T-cell (primary cell): ENCODE measurements around the gene FYB1. TPM values are rescaled to one million over a fixed set of nuclear protein-coding genes. Genes with fewer than 3 reads are reported as not detected.

ENCODE experiments used
- ATAC-seq, 4 experiments: fragments of 200-7000 bp in 3 of 4; fragments of 150-1000 bp in 1 of 4; cut with Tn5 transposase; replicated peaks in 1 of 4; 1 replicate in 3 of 4; 2 replicates in 1 of 4; pipeline ENCODE4 v1.10.0; 2021; ENCODE audit warnings: moderate library complexity in 3 of 4, mild to moderate bottlenecking in 2 of 4, moderate number of reproducible peaks in 1 of 4
- CTCF ChIA-PET, 2 donors: fragments of 300-600 bp; sonication (Branson Sonifier 250); formaldehyde crosslinking; loops; one replicate each; lab custom pipeline; 2022; ENCODE audit warnings: antibody characterized with exemption in 2 of 2; lab: Charles Lee
- POLR2A ChIA-PET, 2 donors: fragments of 300-600 bp; sonication (Branson Sonifier 250); formaldehyde crosslinking; loops; one replicate each; lab custom pipeline; 2022; ENCODE audit warnings: antibody characterized with exemption in 2 of 2; lab: Charles Lee
- DNase-seq, 35 experiments: peaks; one replicate each; pipeline versions ENCODE4 v3.0.0 to v3.0.0-alpha.2; 2013 to 2023
- H3K27ac ChIP-seq: one replicate; pipeline ENCODE4 v1.5.1; 2013; ENCODE audit warnings: low read length
- H3K27me3 ChIP-seq, 2 experiments: replicated peaks in 1 of 2; 1 replicate in 1 of 2; 2 replicates in 1 of 2; pipeline versions ENCODE4 v1.6.1 to v1.7.0; 2013; ENCODE audit warnings: low read length in 1 of 2, mixed read lengths in 1 of 2; ENCODE audit not compliant: control insufficient read depth in 2 of 2, insufficient read depth in 2 of 2; ENCODE audit errors: extremely low read depth in 1 of 2
- H3K36me3 ChIP-seq, 2 donors: 1 replicate in 1 of 2; 2 replicates in 1 of 2; pipeline versions ENCODE4 v1.6.1 to v1.7.0; 2013; ENCODE audit warnings: low read length in 1 of 2; ENCODE audit not compliant: control insufficient read depth in 2 of 2, insufficient read depth in 1 of 2; ENCODE audit errors: extremely low read depth in 1 of 2
- H3K4me1 ChIP-seq, 2 experiments: 1 replicate in 1 of 2; 2 replicates in 1 of 2; pipeline versions ENCODE4 v1.6.1 to v1.7.0; 2013; ENCODE audit warnings: low read length in 2 of 2, mixed read lengths in 1 of 2; ENCODE audit not compliant: insufficient read depth in 2 of 2, control insufficient read depth in 1 of 2; ENCODE audit errors: extremely low read depth in 1 of 2
- H3K4me3 ChIP-seq, 2 donors: 1 replicate in 1 of 2; 2 replicates in 1 of 2; pipeline versions ENCODE4 v1.5.1 to v1.7.0; 2013; ENCODE audit warnings: mild to moderate bottlenecking in 2 of 2, low read length in 1 of 2, moderate library complexity in 1 of 2; ENCODE audit not compliant: control insufficient read depth in 1 of 2; ENCODE audit errors: extremely low read depth in 1 of 2
- H3K9me3 ChIP-seq: 2 replicates; pipeline ENCODE4 v1.7.0; 2013
- H3K27ac Mint-ChIP-seq, 2 donors: one replicate each; pipeline ENCODE4 v1.8.0; 2020 to 2021; ENCODE audit warnings: mild to moderate bottlenecking in 2 of 2, mixed read lengths in 2 of 2
- H3K27me3 Mint-ChIP-seq, 2 donors: one replicate each; pipeline ENCODE4 v1.8.0; 2021 to 2022; ENCODE audit warnings: mixed read lengths in 2 of 2
- H3K36me3 Mint-ChIP-seq: one replicate; pipeline ENCODE4 v1.8.0; 2021; ENCODE audit warnings: mixed read lengths
- H3K4me1 Mint-ChIP-seq, 3 donors: one replicate each; pipeline ENCODE4 v1.8.0; 2020 to 2022; ENCODE audit warnings: mixed read lengths in 3 of 3, mild to moderate bottlenecking in 1 of 3
- H3K4me3 Mint-ChIP-seq, 3 donors: one replicate each; pipeline ENCODE4 v1.8.0; 2020 to 2022; ENCODE audit warnings: mild to moderate bottlenecking in 3 of 3, mixed read lengths in 3 of 3, moderate library complexity in 3 of 3
- H3K9me3 Mint-ChIP-seq, 3 donors: one replicate each; pipeline ENCODE4 v1.8.0; 2020 to 2022; ENCODE audit warnings: mixed read lengths in 3 of 3
- WGBS: methylation state at CpG from one replicate; pipeline ENCODE4 v1.1.5; 2013; ENCODE audit warnings: missing lambda C conversion rate; ENCODE audit not compliant: insufficient coverage; 5-methylcytosine and 5-hydroxymethylcytosine counted together
- total RNA-seq, 35 experiments: library from RNA in 6 of 35; stranded (reverse) in 6 of 35; fragments of 120-200 nt in 1 of 35; gene quantifications; one replicate each; pipeline versions ENCODE4 v1.2.1 to v1.2.4 and lab custom pipeline; 2013 to 2026

Gene FYB1
- total RNA-seq, 5 donors from 2014 or later (not counting 1 experiment from before 2014, with no cell fraction given): 372 to 769 (median 428) TPM

DNA sequence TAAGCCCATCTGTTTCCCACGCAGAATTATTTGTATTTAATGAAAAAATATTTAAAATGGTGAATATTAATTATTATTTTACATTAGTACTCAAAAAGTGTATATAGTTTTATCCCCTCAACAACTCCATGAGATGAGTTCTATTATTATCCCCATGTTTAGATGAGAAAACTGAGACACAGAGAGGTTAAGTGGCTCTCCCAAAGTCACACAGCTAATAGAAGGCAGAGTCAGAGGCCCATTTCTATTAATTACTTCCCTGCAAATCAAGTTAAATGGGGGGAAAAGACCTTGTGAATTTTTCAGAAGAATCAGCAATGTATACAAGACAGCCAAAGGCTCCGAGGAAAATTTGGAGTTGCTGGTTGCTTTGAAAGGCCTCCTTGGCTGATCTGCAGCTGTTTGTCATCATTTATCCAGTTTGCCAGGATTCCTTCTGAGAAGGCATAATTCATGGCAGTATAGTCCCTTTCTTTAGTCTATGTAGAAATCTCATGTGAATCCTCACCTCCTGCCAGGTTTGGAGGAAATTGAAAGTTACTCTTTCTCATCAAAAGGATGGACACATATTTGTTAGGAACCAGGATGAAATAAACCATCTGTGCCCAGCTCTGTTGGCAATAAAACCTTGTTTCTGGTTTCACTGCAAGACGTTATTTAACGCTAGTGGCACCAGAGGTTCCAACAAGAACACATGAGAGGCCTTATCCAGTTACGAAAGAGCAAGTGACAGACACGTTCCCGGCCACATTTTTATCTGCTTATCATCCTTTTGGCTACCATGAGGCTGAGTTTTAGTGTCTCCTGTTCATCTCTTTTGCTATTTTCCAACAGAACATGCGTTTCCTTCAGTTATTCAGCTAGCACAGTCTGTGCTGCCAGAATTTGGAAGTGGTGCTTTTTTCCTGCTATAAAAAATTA, 621 bp downstream of the FYB1 start:
- Histone ChIP-seq H3K4me3 (no peak overlapping the region), H3K36me3 (no peaks in the 10 kb centered on the region), H3K27ac (peak overlapping the region; percentile 87), H3K27me3 (no peaks in the 10 kb centered on the region), H3K4me1 (peaks cover 37 to 55% of the 10 kb centered on the region in 2 experiments), H3K9me3 (no peaks in the 10 kb centered on the region)
- no peaks in the 10 kb centered on the region for H3K27me3 Mint-ChIP-seq
- DNase-seq (peak in 1 of 35 experiments; percentile 9), ATAC-seq (no peak)
- POLR2A ChIA-PET: interaction anchor here (0.6 to 2.0 kb wide), 6 partner anchors 26 to 66 kb away, joined by 3 to 6 read pairs (median 4); no protein-coding TSS in a partner anchor
- peaks cover 66 to 71% (median 70%) of the 10 kb centered on the region in 3 donors for H3K4me1 Mint-ChIP-seq
- H3K36me3 Mint-ChIP-seq: no peaks in the 10 kb centered on the region
- peak overlapping the region; percentile 65 to 82 (median 72) for H3K4me3 Mint-ChIP-seq
- peak overlapping the region; percentile 93 to 98 for H3K27ac Mint-ChIP-seq
- H3K9me3 Mint-ChIP-seq: no peaks in the 10 kb centered on the region
- CTCF ChIA-PET: interaction anchor here (0.5 to 4.9 kb wide), 33 partner anchors 8 to 329 kb away, joined by 3 to 84 read pairs (median 10); no protein-coding TSS in a partner anchor
- 86% methylated on average over 6 of the region's 8 CpGs for WGBS

DNA sequence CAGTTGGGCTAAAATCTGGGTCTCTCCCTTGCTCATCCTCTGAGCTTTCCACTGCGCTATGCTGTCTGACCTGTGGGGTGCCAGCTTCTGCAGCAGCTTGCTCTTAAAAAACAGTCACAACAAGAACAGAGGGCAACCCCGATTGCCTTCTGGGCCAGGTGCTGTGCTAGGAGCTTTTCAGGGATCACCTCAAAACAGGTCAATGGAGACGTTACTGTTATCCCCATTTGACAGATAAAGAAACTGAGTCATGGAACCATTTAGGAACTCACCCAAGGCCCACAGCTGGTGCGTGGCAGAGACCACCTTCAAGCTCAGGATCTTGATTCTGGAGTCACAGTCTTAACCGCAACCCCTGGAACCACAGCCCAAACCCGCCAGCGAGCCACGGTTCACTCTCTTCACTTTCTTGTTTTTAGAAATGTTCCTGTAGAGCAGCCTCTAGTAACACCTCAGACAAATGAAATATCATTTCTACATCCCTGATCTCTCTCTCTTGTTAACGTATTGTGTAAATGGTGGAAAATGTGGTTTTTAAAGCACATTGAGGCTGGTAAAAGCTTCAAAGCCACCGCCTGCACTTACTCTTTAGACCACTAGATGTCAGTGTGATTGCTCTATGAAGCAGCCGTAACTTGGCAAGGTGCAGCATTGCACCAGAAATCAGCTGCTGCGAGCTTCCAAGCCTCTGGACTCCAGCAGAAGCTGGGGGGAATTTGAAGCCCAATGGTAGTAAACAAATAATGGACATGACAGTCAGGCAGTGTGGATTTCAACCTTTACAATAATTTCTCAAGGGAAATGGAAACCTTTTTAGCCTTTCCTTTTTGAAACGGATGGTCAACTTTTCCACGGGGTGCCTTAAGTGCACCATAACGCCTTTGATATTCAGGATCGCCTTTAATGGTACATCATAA, 1.7 kb downstream of the FYB1 start:
- ChIA-PET CTCF (interaction anchor here (0.5 to 4.9 kb wide), 53 partner anchors 9 to 331 kb away, joined by 3 to 84 read pairs (median 6); partner anchors contain the start of gene DAB2 (in 1 of the 2)), POLR2A (interaction anchor here (0.6 to 2.0 kb wide), 15 partner anchors 11 to 146 kb away, joined by 3 to 9 read pairs (median 4); no protein-coding TSS in a partner anchor)
- WGBS: 13% methylated on average over 4 of the region's 16 CpGs
- peak in 34 of 35 experiments; percentile 41 to 92 (median 72) for DNase-seq
- ATAC-seq: peak; percentile 76 to 82 (median 80)
- H3K36me3 Mint-ChIP-seq: no peaks in the 10 kb centered on the region
- H3K27me3 ChIP-seq: no peaks in the 10 kb centered on the region
- H3K27ac Mint-ChIP-seq: peak overlapping the region; percentile 93 to 98
- H3K4me1 Mint-ChIP-seq: peaks cover 75 to 81% (median 81%) of the 10 kb centered on the region in 3 donors
- H3K4me3 Mint-ChIP-seq: peak overlapping the region; percentile 65 to 82 (median 72)
- peak overlapping the region; percentile 52 to 85 for H3K4me3 ChIP-seq
- H3K27ac ChIP-seq: peak overlapping the region; percentile 87
- no peaks in the 10 kb centered on the region for H3K27me3 Mint-ChIP-seq
- no peaks in the 10 kb centered on the region for H3K9me3 ChIP-seq
- H3K36me3 ChIP-seq: no peaks in the 10 kb centered on the region
- peaks cover 48 to 64% of the 10 kb centered on the region in 2 experiments for H3K4me1 ChIP-seq
- H3K9me3 Mint-ChIP-seq: no peaks in the 10 kb centered on the region

DNA sequence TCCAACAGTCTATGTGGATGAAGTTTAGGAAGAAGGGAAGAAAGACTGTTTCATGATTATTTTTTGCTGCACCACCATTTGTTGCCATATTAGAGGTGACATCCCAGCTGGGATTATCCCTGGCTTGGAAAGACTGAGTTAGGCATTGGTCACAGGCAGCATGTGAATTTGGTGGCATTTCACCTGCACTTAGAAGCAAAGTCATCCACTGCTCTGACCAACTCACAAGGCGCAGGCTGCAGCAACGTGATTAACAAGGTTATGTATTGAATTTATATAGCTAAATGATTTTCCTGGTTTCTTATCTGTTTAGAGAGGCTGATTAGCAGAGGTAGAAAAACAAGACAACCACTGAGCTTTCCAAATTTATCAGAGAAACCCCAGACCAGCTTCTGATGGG, 2.7 kb downstream of the FYB1 start:
- ATAC-seq (no peak), DNase-seq (peak in 1 of 35 experiments; percentile 30)
- Mint-ChIP-seq H3K27ac (peak overlapping the region; percentile 93 to 98), H3K4me1 (peaks cover 83 to 86% (median 85%) of the 10 kb centered on the region in 3 donors), H3K9me3 (no peaks in the 10 kb centered on the region), H3K4me3 (peak overlapping the region; percentile 65 to 82 (median 72)), H3K27me3 (no peaks in the 10 kb centered on the region), H3K36me3 (no peaks in the 10 kb centered on the region)
- WGBS: no CpG with 5 or more reads among the region's 2 CpGs
- Histone ChIP-seq H3K4me1 (peaks cover 58 to 73% of the 10 kb centered on the region in 2 experiments), H3K27me3 (no peaks in the 10 kb centered on the region), H3K4me3 (peak overlapping the region; percentile 52 to 85), H3K27ac (peak overlapping the region; percentile 87), H3K36me3 (no peaks in the 10 kb centered on the region), H3K9me3 (no peaks in the 10 kb centered on the region)
- ChIA-PET POLR2A (interaction anchor here (0.5 to 2.0 kb wide), 14 partner anchors 10 to 145 kb away, joined by 3 to 9 read pairs (median 4); no protein-coding TSS in a partner anchor), CTCF (interaction anchor here (0.6 to 4.9 kb wide), 35 partner anchors 11 to 208 kb away, joined by 3 to 84 read pairs (median 9); partner anchors contain the start of gene DAB2 (in 1 of the 2))

GRCh38 chr5:39215857-39216256, 3.5 kb downstream of the FYB1 start:
- Histone ChIP-seq H3K4me1 (peaks cover 64 to 80% of the 10 kb centered on the region in 2 experiments), H3K27ac (peak overlapping the region; percentile 87), H3K27me3 (no peaks in the 10 kb centered on the region), H3K36me3 (no peaks in the 10 kb centered on the region), H3K9me3 (no peaks in the 10 kb centered on the region), H3K4me3 (peak overlapping the region; percentile 52 to 85)
- H3K4me1 Mint-ChIP-seq: peaks cover 87 to 92% (median 90%) of the 10 kb centered on the region in 3 donors
- peak overlapping the region; percentile 97 for H3K27ac Mint-ChIP-seq
- ATAC-seq (no peak), DNase-seq (peak in 1 of 35 experiments; percentile 28)
- peak overlapping the region; percentile 65 to 73 (median 73) for H3K4me3 Mint-ChIP-seq
- no peaks in the 10 kb centered on the region for H3K27me3 Mint-ChIP-seq
- no CpG with 5 or more reads among the region's 3 CpGs for WGBS
- H3K36me3 Mint-ChIP-seq: no peaks in the 10 kb centered on the region
- ChIA-PET CTCF (interaction anchor here (0.7 to 4.9 kb wide), 16 partner anchors 15 to 209 kb away, joined by 3 to 84 read pairs (median 16); partner anchors contain the start of gene DAB2 (in 1 of the 2)), POLR2A (interaction anchor here (0.7 to 2.0 kb wide), 5 partner anchors 16 to 61 kb away, joined by 3 to 9 read pairs (median 4); no protein-coding TSS in a partner anchor)
- no peaks in the 10 kb centered on the region for H3K9me3 Mint-ChIP-seq

GRCh38 chr5:39214912-39215709, 4.3 kb downstream of the FYB1 start:
- Histone ChIP-seq H3K4me1 (peaks cover 70 to 88% of the 10 kb centered on the region in 2 experiments), H3K27ac (peak overlapping the region; percentile 87), H3K27me3 (no peaks in the 10 kb centered on the region), H3K4me3 (peak overlapping the region; percentile 19 to 52), H3K36me3 (no peaks in the 10 kb centered on the region), H3K9me3 (no peaks in the 10 kb centered on the region)
- peak in 32 of 35 experiments; percentile 44 to 86 (median 70) for DNase-seq
- WGBS: 28% methylated on average over 3 of the region's 6 CpGs
- H3K36me3 Mint-ChIP-seq: no peaks in the 10 kb centered on the region
- H3K27me3 Mint-ChIP-seq: no peaks in the 10 kb centered on the region
- no peaks in the 10 kb centered on the region for H3K9me3 Mint-ChIP-seq
- H3K4me3 Mint-ChIP-seq: peak overlapping the region; percentile 65 to 73 (median 73)
- peak overlapping the region; percentile 97 to 98 for H3K27ac Mint-ChIP-seq
- CTCF ChIA-PET: interaction anchor here in 1 of 2 donors (3.0 to 4.9 kb wide), 6 partner anchors 14 to 70 kb away, joined by 10 to 84 read pairs (median 58); no protein-coding TSS in a partner anchor
- peak in 1 of 4 experiments; percentile 61 for ATAC-seq
- peaks cover 93 to 97% (median 93%) of the 10 kb centered on the region in 3 donors for H3K4me1 Mint-ChIP-seq
- POLR2A ChIA-PET: no interaction called here
